ENCODE data around the gene CBX7.

Gene CBX7

GRCh38 chr22:39108487-39108886 is 44.0 kb downstream of the CBX7 start:
- TF ChIP-seq ZFX (IDR thresholded peaks at IDR 0.05; ENCODE audit: borderline replicate concordance) = no peak
- TF ChIP-seq CTCF (IDR thresholded peaks at IDR 0.05) = no peak
- no peak overlapping the region for H3K27ac ChIP-seq

GRCh38 chr22:39106326-39106725 is 46.2 kb downstream of the CBX7 start:
- no peak overlapping the region for H3K27ac ChIP-seq
- TF ChIP-seq ZFX (IDR thresholded peaks at IDR 0.05; ENCODE audit: borderline replicate concordance) = no peak
- no peak for TF ChIP-seq CTCF (IDR thresholded peaks at IDR 0.05)

- TF ChIP-seq ZFX (IDR thresholded peaks at IDR 0.05; ENCODE audit: borderline replicate concordance) (no peak), CTCF (IDR thresholded peaks at IDR 0.05) (no peak)
- no peak overlapping the region for H3K27ac ChIP-seq
Measured at GRCh38 chr22:39103431-39103830, 49.0 kb downstream of the CBX7 start.

- TF ChIP-seq CTCF (IDR thresholded peaks at IDR 0.05) (no peak), ZFX (IDR thresholded peaks at IDR 0.05; ENCODE audit: borderline replicate concordance) (no peak)
- no peak overlapping the region for H3K27ac ChIP-seq
Measured at GRCh38 chr22:39101226-39101625, 51.3 kb downstream of the CBX7 start.

- TF ChIP-seq ZFX (IDR thresholded peaks at IDR 0.05; ENCODE audit: borderline replicate concordance) (no peak), CTCF (IDR thresholded peaks at IDR 0.05) (no peak)
- H3K27ac ChIP-seq = no peak overlapping the region
Measured at GRCh38 chr22:39098576-39098975, 53.9 kb downstream of the CBX7 start.

- TF ChIP-seq CTCF (IDR thresholded peaks at IDR 0.05) (no peak), ZFX (IDR thresholded peaks at IDR 0.05; ENCODE audit: borderline replicate concordance) (no peak)
Measured at GRCh38 chr22:39098026-39098425, 54.5 kb downstream of the CBX7 start.

GRCh38 chr22:39097098-39098020 is 55.1 kb downstream of the CBX7 start, which contains the start of gene APOBEC3H:
Gene APOBEC3H (plus strand): TSS chr22:39097244. CDS start chr22:39100279, 3,035 bp downstream.
- no peak within 1 kb of the TSS for H3K27ac ChIP-seq
- TF ChIP-seq ZFX (IDR thresholded peaks at IDR 0.05; ENCODE audit: borderline replicate concordance) (no peak), CTCF (IDR thresholded peaks at IDR 0.05) (no peak)

More at GRCh38 chr22:39098026-39098425, 54.5 kb downstream of the CBX7 start:
- H3K27ac ChIP-seq = no peak overlapping the region
